ENCODE data around the gene ART4.

ART4 gene

GRCh38 chr12:14843425-14843887 lies at the start of gene ART4:
ART4 (minus strand) TSS chr12:14843526; CDS start chr12:14843113, 413 bp downstream.
- no peak for DNase-seq (ENCODE audit: low spot score)

GRCh38 chr12:14892726-14893505 lies 49.6 kb upstream of the ART4 start:
- no peak for DNase-seq (ENCODE audit: low spot score)

- no peak for DNase-seq (ENCODE audit: low spot score)
Measured at GRCh38 chr12:14890701-14891100, 47.4 kb upstream of the ART4 start.

GRCh38 chr12:14886271-14886670 lies 42.9 kb upstream of the ART4 start:
- no peak for DNase-seq (ENCODE audit: low spot score)

GRCh38 chr12:14885718-14886221 lies 42.4 kb upstream of the ART4 start, which contains the start of gene MGP:
MGP (minus strand) TSS chr12:14885854; CDS start chr12:14885791, 63 bp downstream.
- DNase-seq (ENCODE audit: low spot score), result no peak

GRCh38 chr12:14884458-14884878 lies 41.1 kb upstream of the ART4 start:
- DNase-seq (ENCODE audit: low spot score), result peak; percentile 76

- no peak for DNase-seq (ENCODE audit: low spot score)
Measured at GRCh38 chr12:14883686-14884085, 40.4 kb upstream of the ART4 start.

- no peak for DNase-seq (ENCODE audit: low spot score)
Measured at GRCh38 chr12:14880890-14881453, 37.6 kb upstream of the ART4 start.

GRCh38 chr12:14879222-14879933 lies 36.1 kb upstream of the ART4 start:
- no peak for DNase-seq (ENCODE audit: low spot score)

GRCh38 chr12:14878488-14878887 lies 35.2 kb upstream of the ART4 start:
- no peak for DNase-seq (ENCODE audit: low spot score)

- DNase-seq (ENCODE audit: low spot score), result no peak
Measured at GRCh38 chr12:14876833-14877232, 33.5 kb upstream of the ART4 start.

GRCh38 chr12:14874882-14875281 lies 31.6 kb upstream of the ART4 start:
- no peak for DNase-seq (ENCODE audit: low spot score)

GRCh38 chr12:14873440-14874185 lies 30.3 kb upstream of the ART4 start:
- no peak for DNase-seq (ENCODE audit: low spot score)

- no peak for DNase-seq (ENCODE audit: low spot score)
Measured at GRCh38 chr12:14871886-14872285, 28.6 kb upstream of the ART4 start.

- no peak for DNase-seq (ENCODE audit: low spot score)
Measured at GRCh38 chr12:14871247-14871646, 27.9 kb upstream of the ART4 start.

- DNase-seq (ENCODE audit: low spot score), result no peak
Measured at GRCh38 chr12:14868916-14869506, 25.7 kb upstream of the ART4 start.

GRCh38 chr12:14860490-14860889 lies 17.2 kb upstream of the ART4 start:
- no peak for DNase-seq (ENCODE audit: low spot score)

GRCh38 chr12:14858513-14858912 lies 15.2 kb upstream of the ART4 start:
- DNase-seq (ENCODE audit: low spot score), result no peak

GRCh38 chr12:14854586-14855183 lies 11.4 kb upstream of the ART4 start:
- no peak for DNase-seq (ENCODE audit: low spot score)

GRCh38 chr12:14853961-14854360 lies 10.6 kb upstream of the ART4 start:
- DNase-seq (ENCODE audit: low spot score), result no peak

- no peak for DNase-seq (ENCODE audit: low spot score)
Measured at GRCh38 chr12:14852880-14853279, 9.6 kb upstream of the ART4 start.

All from kidney tubule cell (primary cell).